HG02852 (cell line): ENCODE measurements around the gene ATXN7L1.
"Not testable (repeated sequence)": the region's sequence is repeated elsewhere in the genome, so short reads cannot be mapped to it uniquely, and the experiment has no call there.

Source experiments
- ATAC-seq: cut with Tn5 transposase; IDR thresholded peaks from one replicate; pipeline ENCODE4 v1.9.1; 2021; ENCODE audit warnings: mild to moderate bottlenecking, moderate library complexity; ENCODE audit not compliant: unreplicated experiment

Gene ATXN7L1

GRCh38 chr7:105894131-105894530 lies 17.7 kb upstream of the ATXN7L1 start:
- ATAC-seq, result no peak

- ATAC-seq, result no peak
Observed at GRCh38 chr7:105892387-105892786, 16.0 kb upstream of the ATXN7L1 start.

- no peak for ATAC-seq
Observed at GRCh38 chr7:105890290-105890997, 14.0 kb upstream of the ATXN7L1 start.

- ATAC-seq, result no peak
Observed at GRCh38 chr7:105887569-105888189, 11.3 kb upstream of the ATXN7L1 start.

GRCh38 chr7:105886776-105887175 lies 10.4 kb upstream of the ATXN7L1 start:
- no peak for ATAC-seq

GRCh38 chr7:105885387-105886111 lies 9.2 kb upstream of the ATXN7L1 start:
- ATAC-seq, result no peak

GRCh38 chr7:105883179-105883578 lies 6.8 kb upstream of the ATXN7L1 start:
- not testable (repeated sequence) for ATAC-seq

- no peak for ATAC-seq
Observed at GRCh38 chr7:105881439-105881838, 5.0 kb upstream of the ATXN7L1 start.

GRCh38 chr7:105880571-105881330 lies 4.4 kb upstream of the ATXN7L1 start:
- no peak for ATAC-seq

- no peak for ATAC-seq
Observed at GRCh38 chr7:105879782-105880181, 3.4 kb upstream of the ATXN7L1 start.

- no peak for ATAC-seq
Observed at GRCh38 chr7:105878746-105879605, 2.6 kb upstream of the ATXN7L1 start.

GRCh38 chr7:105877736-105878135 lies 1.3 kb upstream of the ATXN7L1 start:
- no peak for ATAC-seq

GRCh38 chr7:105876964-105877601 lies 684 bp upstream of the ATXN7L1 start:
- ATAC-seq, result no peak

GRCh38 chr7:105875505-105875904 lies 894 bp downstream of the ATXN7L1 start:
- ATAC-seq, result no peak

GRCh38 chr7:105874055-105874454 lies 2.3 kb downstream of the ATXN7L1 start:
- ATAC-seq, result no peak

- no peak for ATAC-seq
Observed at GRCh38 chr7:105872491-105872890, 3.9 kb downstream of the ATXN7L1 start.

GRCh38 chr7:105871142-105871541 lies 5.3 kb downstream of the ATXN7L1 start:
- no peak for ATAC-seq

- no peak for ATAC-seq
Observed at GRCh38 chr7:105866102-105866801, 10.1 kb downstream of the ATXN7L1 start.

- ATAC-seq, result no peak
Observed at GRCh38 chr7:105863876-105864275, 12.5 kb downstream of the ATXN7L1 start.
